GM21529 (cell line): Measurements from ENCODE around the gene POF1B.

Experiments
- ATAC-seq: cut with Tn5 transposase; IDR thresholded peaks from one replicate; pipeline ENCODE4 v1.9.1; 2021; ENCODE audit not compliant: unreplicated experiment

POF1B gene

GRCh38 chrX:85243761-85244449, 135.6 kb downstream of the POF1B start, which contains the start of the genes SATL1 and ZNF711:
Gene SATL1 (minus strand): TSS chrX:85243779. CDS start chrX:85108968, 134,811 bp downstream.
Gene ZNF711 (plus strand): TSS chrX:85243991. CDS start chrX:85247573, 3,582 bp downstream.
- ATAC-seq = peak; percentile 60

- ATAC-seq = no peak
Observed at GRCh38 chrX:85243155-85243554, 136.3 kb downstream of the POF1B start.
